SIG-M5 treated with dmso at 0.1 percent for 504 hours (cell line): Measurements from ENCODE around the gene LRP1-AS.

Experiments
- DNase-seq: peaks from one replicate; lab custom pipeline; 2025; ENCODE audit not compliant: unreplicated experiment; lab: John Stamatoyannopoulos, UW

The LRP1-AS gene

GRCh38 chr12:57142121-57142520 is 5.3 kb downstream of the LRP1-AS start:
- DNase-seq: no peak

GRCh38 chr12:57141249-57141648 is 6.2 kb downstream of the LRP1-AS start:
- no peak for DNase-seq

GRCh38 chr12:57139796-57140649 is 7.4 kb downstream of the LRP1-AS start:
- DNase-seq: peak; percentile 52

- peak; percentile 68 for DNase-seq
These were observed 8.7 kb downstream of the LRP1-AS start for GRCh38 chr12:57138526-57139272.

- DNase-seq: no peak
These were observed 11.7 kb downstream of the LRP1-AS start for GRCh38 chr12:57135527-57136326.

- no peak for DNase-seq
These were observed 12.5 kb downstream of the LRP1-AS start for GRCh38 chr12:57134949-57135348.

- no peak for DNase-seq
These were observed 13.5 kb downstream of the LRP1-AS start for GRCh38 chr12:57133916-57134315.

GRCh38 chr12:57133013-57133569 is 14.3 kb downstream of the LRP1-AS start:
- no peak for DNase-seq

GRCh38 chr12:57131896-57132744 is 15.3 kb downstream of the LRP1-AS start:
- DNase-seq: no peak

GRCh38 chr12:57130941-57131340 is 16.5 kb downstream of the LRP1-AS start:
- DNase-seq: no peak

- DNase-seq: peak; percentile 85
These were observed 17.5 kb downstream of the LRP1-AS start for GRCh38 chr12:57129889-57130288.

- no peak for DNase-seq
These were observed 18.0 kb downstream of the LRP1-AS start for GRCh38 chr12:57129321-57129842.

- no peak for DNase-seq
These were observed 18.7 kb downstream of the LRP1-AS start for GRCh38 chr12:57128519-57129247.

GRCh38 chr12:57127726-57128518 is 19.5 kb downstream of the LRP1-AS start, which contains the start of gene LRP1:
TSS of gene LRP1 (plus strand) at chr12:57128483. CDS start at chr12:57128965, 482 bp downstream.
- DNase-seq: peak; percentile 31

GRCh38 chr12:57127101-57127725 is 20.2 kb downstream of the LRP1-AS start:
- peak; percentile 14 for DNase-seq

GRCh38 chr12:57126561-57126960 is 20.9 kb downstream of the LRP1-AS start:
- DNase-seq: no peak

- DNase-seq: no peak
These were observed 21.4 kb downstream of the LRP1-AS start for GRCh38 chr12:57126061-57126460.
